HG02943 (cell line): Measurements from ENCODE around the gene TNFRSF18.

Source experiments
- ATAC-seq: cut with Tn5 transposase; IDR thresholded peaks from one replicate; pipeline ENCODE4 v1.9.1; 2021; ENCODE audit warnings: mild to moderate bottlenecking, low read depth, moderate library complexity; ENCODE audit not compliant: unreplicated experiment

TNFRSF18 gene

DNA sequence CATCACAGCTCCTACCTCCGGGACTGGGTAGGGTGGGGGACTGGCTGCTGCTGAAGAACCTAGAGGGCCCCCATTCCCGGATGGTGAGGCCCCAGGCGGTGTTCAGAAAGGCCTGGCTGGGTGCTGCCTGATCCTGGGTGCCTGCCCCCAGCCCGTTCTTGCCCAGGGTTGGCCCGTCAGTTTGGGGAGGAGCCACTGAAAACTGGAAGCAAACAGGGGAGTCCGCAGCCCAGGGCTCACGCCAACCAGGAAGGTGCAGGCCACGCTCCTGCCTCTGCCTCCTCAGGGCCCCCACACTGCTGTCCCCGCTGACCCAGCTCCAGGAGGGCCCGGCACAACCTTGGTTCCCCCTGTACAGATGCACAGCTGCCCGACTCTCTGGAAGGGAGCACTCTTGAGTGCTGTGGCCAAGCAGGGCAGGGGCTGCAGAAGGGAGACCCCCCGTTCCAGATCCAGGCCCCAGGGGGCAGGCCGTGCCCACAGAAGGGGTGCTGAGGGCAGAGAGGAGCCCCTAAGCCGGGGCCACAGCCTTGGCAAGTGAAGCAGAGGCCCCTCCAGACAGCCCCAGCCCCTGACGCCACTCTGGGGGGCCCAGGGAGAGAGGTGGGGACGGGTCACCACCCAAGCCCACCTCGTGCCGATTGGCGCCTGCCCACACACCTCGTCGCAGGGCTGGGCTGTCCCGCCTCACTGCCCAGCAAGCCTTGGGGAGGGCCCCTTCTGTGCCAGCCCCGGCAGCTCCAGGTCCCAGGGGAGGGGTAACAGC lies 34.6 kb upstream of the TNFRSF18 start:
- ATAC-seq = no peak

DNA sequence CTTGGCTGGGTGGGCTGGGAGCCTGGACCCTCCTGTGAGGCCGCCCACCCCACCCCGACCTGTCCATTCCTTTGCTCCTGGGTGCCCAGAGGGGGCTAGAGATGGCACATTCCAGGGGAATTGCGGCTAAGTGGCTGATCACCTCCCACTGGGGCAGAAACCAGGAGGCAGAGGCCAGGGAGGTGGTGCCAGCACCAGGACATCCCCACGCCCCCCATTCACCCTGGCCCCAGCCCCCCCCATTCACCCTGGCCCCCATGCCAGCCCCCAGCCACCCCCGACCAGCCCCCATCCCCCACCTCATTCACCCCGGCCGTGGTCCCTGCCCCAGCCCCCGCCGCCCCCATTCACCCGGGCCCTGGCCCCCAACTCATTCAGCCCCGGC lies 33.9 kb upstream of the TNFRSF18 start:
- ATAC-seq = no peak

DNA sequence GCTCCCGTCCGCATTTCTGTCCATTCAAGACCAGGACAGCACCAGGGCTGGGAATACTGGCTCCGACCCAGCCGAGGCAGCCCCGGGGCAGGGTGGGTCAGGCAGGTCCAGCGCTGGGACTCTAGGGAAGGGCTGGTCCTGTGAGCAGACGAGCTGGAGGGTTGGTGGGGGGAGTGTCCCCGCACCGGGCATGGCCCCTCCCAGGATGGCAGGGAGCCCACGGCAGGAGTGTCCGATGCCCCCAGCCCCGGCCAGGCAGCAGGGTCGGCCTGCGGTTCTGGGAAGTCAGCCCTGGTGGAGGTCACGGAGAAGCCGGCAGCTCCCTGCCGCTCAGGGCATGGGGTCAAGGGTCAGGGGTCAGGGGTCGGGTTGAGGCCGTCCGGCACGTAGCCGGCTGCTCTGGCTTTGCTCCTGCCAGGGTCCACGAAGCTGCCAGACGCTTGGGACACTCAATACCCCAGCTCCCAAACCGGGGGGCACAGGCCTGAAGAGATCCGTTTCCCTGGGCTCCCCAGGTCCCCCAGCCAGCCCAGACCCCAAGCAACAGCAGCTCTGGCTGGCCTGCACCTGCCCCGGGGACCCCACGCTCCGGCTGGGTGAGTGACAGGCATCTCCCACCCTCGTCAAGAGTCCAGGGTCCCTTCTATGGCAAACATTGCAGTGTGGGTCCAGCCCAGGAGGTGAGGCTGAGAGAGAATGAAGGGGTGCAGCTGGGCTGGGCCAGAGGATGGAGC lies 33.4 kb upstream of the TNFRSF18 start:
- ATAC-seq = no peak

DNA sequence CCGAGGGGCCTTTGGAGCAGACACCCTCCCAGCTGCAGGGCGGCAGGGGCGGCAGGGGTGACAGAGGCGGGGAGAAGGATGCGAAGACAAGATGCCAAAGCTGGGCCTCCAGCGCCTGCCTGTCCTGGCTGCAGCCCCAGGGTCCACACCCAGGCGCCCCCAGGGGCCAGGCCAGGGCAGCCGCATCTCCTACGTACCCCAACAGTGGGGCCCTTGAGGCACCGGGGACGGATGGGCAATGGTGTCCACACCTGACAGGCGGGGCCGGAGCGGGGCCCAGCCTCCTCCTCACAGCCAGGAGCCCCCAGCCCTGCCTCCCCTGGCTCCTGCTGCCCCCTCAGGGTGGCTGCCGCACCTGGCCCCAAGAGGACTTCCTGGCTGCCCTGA lies 32.8 kb upstream of the TNFRSF18 start:
- ATAC-seq = no peak

DNA sequence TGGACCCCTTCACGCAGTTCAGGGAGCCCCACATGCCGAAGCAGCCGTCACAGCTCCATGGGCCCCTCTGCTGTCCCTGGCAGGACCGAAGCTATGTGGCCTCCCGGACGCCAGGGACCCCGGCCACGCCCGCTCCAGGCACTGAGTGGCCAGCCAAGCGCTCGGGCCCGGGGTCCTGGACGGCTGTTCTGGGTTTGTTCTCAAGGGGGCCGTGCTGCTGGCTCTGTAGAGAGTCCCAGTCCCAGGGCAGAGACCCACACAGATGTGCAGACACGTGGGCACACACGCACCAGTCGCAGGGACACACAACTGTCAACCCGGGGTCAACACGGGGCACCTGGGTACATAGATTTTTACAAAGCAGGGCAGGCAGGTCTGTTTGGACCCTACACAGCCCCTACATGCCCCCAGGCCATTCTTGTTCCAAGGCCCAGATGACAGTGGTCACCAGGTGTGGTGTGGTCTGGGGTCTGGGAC lies 32.3 kb upstream of the TNFRSF18 start:
- ATAC-seq = no peak

DNA sequence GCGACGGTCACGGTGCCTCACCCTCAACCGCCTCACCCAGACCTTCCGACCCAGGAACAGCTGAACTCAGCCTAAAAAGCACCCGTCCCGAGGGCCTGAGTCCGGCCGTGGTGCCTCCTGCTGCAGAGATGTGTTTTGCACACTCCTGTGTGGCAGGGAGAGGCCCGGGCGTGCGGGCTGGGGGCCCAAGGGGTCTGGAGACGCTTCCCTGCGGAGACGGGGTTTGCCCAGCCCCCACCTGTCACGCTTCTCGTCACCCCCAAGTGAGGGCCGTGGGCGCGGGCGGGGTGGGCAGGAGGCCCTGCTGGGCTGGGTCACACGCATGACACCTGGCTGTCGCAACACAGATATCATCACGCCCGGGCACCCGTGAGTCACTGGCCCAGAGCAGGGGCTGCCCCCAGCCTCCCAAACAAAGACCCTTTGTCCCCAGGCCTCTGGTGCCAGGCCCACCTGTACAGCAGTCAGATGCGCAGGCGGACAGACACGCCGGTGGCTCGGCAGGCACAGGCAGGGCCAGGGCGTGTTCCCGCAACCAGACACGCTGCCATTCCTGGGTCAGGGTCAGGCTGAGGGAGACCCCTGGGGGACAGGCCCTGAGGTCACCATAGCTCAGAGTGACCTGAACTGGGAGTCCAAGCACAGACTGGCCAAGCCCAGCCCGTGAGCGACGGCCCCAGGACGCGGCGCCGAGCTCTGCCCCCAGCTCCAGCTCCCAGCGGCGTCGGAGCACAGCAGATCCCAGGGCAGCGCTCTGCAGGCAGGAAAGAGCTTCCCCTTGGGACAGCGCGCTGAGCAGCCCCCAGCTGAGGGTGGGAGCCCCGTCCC lies 31.7 kb upstream of the TNFRSF18 start:
- ATAC-seq = no peak

DNA sequence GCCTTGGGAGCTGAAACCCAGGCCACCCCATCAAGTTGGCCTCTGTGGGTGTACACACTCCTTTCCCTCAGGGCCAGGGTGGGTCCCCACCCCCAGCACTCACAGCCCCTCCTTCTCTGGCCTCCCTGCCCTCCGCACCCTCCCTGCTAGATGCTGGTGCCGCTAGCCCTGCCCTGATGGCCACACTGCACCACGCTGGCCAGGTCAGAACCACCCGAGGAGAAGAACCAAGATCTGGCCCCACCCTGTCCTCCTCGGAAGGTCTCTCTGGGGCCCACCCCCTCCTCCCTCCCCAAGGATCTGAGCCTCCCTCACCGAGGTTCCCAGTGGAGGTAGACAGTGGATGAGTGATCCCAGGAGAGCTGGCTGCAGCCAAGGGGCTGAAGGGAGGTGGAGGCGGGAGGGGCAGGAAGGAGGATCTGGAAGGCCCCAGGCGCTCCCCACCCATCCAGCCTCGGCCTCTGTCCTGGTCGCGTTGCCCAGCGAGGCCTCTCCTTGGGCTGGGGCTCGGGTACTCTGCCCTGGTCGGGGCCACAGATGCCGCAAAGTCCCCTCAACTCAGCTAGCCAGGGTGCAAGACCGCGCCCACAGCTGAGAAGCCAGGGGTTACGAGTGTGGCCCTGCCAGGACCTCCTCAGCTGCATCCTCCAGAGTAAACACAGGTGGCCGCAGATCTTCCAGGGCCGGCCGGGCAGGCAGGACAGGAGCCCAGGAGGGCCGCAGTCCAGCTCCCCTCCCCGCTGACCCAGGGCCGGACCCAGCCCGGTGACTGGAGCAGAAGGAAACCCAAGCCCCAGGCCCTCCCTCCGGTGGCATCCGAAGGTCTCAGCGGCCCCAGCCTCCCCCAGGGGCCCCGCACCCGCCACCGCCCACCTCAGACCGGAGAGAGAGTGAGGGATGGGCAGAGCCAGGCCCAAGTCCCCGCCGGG lies 30.8 kb upstream of the TNFRSF18 start:
- no peak for ATAC-seq

DNA sequence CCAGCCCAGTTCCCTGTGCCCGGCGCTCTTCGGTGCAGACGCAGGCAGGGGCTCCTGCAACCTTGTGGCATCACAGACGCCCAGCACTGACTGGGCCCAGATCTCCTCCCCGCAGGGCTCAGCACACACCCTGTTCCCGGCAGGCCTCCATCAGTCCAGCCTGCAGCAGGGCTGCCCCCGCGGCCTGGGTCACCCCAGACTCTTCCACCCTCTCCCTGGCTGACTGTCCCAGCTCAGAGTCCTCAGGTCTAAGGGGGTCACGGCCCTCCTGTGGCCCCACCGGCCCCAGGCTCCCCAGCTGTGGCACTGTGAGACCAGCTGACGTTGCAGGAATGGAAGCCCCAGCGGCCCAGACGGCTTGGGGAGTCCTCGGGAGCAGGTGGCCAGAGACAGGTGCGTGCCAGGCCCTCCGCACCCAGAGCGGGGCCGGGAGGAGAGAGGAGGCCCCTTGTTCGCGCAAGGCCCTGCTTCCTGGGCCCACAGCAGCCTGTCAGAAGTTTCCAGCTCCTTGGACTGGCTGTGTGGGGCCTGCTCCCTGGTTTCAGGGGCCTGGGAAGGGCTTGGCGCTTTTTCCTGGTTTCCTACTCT lies 29.9 kb upstream of the TNFRSF18 start:
- ATAC-seq = no peak

DNA sequence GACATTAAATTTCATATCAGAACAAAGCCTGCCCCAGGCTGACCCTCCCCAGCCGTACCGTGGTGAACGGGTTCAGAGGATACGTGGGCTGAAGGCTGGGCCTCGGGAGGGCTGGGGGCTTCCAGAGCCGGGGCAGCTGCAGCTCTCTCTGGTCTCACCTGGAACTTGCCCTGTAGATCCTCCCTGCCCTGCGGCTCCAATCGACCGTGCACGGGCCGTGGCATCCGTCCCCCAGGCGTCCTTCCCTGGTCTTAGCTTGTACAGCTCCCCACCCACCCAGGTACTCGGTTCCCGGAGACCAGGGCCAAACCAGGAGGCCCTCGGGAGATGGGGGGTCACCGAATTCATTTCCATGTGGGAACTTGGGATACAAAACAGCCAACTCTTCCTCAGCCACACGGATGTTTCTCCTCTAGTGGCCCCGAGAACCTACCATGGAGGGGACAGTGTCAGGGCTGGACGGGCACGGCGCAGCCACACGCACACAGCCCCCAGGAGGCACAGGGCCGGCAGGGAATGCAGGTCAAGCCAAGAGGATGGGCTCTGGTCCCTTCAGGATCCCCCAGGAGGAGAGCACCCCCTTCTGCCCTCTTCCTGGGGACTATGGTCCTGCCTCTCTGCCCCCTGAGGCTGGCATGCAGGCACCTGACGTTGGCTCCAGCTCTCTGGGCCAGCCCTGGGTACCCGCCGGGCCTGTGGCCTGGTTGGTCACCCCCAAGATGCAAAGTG lies 28.8 kb upstream of the TNFRSF18 start:
- no peak for ATAC-seq

DNA sequence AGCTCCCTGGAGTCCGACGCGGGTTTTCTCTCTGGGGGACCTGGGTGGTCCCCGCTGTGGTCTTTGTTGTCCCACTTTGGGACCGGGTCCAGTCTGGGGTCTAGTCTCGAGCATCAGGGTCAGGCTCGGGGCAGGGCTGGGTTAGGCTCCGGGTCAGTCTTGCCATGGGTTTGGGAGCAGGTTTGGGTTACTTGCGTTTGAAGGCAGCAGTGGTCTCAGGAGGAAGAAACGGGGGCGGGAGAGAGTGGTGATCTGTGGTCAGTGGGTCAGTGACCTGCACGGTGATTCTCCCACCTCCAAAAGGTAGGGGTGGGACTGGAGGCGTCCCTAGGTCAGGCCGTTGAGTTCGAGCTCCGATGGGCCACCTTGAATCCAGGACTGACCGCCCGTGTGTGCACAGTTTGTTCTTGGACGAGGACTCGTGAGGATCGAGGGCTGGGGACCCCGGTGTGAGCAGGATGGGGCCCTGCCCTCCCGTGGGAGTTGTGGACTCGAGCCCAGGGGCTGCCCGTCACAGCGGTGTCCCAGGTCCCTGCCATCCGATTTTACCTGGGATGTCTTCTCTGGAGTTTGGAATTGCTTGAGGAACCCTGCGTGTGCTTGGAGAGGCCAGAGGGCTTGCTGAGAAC lies 27.9 kb upstream of the TNFRSF18 start:
- no peak for ATAC-seq

DNA sequence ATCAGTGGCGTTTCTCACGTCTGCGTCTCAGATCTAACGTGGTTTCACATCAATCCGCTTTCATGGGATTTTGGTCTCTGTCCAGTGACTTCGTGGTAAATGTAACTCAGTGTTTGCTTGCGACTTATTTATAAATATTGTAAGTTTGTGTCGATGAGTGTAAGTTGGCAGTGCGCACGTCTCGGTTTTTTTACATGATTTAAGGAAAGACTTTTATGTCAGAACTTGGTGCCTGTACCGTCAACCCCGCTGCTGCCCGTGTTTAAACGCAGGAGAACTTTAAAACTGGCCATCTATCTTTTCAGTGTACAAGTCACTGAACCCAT lies 27.1 kb upstream of the TNFRSF18 start:
- no peak for ATAC-seq

DNA sequence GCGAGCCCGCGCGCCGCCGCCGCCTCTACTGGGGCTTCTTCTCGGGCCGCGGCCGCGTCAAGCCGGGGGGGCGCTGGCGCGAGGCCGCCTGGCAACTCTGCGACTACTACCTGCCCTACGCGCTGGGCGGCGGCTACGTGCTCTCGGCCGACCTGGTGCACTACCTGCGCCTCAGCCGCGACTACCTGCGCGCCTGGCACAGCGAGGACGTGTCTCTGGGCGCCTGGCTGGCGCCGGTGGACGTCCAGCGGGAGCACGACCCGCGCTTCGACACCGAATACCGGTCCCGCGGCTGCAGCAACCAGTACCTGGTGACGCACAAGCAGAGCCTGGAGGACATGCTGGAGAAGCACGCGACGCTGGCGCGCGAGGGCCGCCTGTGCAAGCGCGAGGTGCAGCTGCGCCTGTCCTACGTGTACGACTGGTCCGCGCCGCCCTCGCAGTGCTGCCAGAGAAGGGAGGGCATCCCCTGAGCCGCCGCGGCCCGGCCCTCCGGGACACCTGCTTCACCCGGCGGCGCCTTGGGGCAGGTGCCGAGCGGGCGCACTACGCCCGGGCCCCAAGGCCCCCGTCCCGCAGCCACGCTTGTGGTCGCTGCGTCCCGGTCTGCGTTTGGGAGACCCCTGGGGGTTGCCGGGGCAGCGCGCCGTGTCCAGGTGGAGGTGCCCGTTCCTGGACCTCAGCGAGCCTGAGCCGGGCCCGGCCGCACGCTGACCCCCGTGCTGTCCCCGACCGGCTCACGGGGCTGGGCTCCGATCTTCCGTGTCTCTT lies 26.6 kb upstream of the TNFRSF18 start:
- no peak for ATAC-seq

DNA sequence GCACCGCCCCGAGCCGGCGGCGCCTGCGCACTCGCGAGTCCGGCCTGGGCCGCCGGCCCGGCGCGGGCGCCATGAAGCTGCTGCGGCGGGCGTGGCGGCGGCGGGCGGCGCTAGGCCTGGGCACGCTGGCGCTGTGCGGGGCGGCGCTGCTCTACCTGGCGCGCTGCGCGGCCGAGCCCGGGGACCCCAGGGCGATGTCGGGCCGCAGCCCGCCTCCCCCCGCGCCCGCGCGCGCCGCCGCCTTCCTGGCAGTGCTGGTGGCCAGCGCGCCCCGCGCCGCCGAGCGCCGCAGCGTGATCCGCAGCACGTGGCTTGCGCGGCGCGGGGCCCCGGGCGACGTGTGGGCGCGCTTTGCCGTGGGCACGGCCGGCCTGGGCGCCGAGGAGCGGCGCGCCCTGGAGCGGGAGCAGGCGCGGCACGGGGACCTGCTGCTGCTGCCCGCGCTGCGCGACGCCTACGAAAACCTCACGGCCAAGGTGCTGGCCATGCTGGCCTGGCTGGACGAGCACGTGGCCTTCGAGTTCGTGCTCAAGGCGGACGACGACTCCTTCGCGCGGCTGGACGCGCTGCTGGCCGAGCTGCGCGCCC lies 25.9 kb upstream of the TNFRSF18 start, which contains the start of gene B3GALT6:
Gene B3GALT6 (plus strand): TSS at position 30 of the 588 bp plus-strand sequence. CDS start 42 bp downstream, at position 72.
- no peak for ATAC-seq

DNA sequence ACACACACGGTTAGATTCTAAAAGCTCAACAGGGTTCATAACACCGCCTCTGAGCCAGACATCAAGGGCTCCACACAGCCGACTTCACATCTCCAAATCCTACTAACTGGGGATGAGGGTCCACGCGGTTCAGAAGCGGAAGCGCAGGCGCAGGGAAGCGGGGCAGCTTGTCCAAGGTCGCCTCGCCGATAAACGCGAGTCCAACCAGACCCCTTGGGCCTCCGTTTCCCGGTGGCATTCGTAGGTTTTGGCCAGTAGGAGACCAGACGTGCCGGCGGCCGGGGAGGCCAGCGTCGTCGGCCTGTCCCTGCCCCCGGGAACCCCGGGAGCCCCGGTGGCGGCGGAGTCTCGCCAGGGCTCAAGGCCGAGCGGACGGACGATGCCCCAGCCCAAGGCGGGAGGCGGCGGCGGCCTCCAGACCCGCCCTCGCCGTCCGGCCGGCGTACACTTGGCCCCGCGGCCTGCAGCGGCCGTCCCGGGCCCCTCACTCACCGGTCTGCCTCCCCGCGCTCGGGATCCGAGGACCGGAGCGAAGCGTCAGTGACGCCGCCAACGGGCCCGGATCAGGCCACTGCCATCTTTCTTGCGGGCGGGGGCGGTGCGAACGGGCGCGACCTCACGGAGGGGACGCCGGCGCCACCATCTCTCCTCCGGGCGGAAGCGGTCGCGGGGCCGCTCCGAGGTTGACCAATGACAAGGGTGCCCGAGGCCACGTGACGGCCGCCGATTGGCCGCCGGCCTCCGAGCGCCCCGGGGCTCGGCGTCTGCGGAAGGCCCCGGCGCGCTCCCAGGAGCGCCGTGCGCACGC lies 25.2 kb upstream of the TNFRSF18 start, which contains the start of gene SDF4:
Gene SDF4 (minus strand): TSS at position 602 of the 808 bp plus-strand sequence. CDS start 3,229 bp downstream, outside the sequence.
- ATAC-seq = peak; percentile 80

DNA sequence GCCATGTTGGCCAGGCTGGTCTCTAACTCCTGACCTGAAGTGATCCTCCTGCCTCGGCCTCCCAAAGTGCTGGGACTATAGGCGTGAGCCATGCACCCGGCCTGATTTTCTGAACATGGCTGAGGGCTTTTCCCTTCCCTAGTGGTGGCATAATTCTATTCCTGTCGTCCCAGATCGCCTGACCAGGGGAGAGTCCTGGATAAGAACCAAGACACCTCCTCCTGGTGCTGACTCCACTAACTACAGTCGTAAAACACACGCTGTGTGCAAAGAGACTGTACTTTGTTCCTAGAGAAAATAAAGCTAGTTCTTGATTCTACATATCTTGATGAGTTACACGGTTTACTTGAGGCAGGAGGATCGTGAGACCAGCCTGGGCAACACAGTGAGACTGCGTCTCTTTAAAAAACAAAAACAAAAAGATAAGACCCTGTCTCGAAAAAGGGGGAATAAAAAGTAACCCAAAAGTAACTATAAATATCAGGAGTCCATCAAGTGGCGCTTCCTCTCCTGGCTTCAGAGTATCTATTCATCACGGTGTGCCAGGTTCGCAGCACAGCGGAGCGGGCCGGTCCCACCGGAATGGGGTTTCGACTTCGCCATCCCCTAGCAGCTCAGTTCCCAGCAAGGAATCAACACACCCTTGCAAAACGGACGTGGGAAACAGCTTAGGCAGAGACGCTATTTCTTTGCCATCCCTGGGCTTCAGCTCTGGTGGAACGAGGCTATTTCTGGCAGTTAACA lies 24.4 kb upstream of the TNFRSF18 start:
- ATAC-seq = no peak

DNA sequence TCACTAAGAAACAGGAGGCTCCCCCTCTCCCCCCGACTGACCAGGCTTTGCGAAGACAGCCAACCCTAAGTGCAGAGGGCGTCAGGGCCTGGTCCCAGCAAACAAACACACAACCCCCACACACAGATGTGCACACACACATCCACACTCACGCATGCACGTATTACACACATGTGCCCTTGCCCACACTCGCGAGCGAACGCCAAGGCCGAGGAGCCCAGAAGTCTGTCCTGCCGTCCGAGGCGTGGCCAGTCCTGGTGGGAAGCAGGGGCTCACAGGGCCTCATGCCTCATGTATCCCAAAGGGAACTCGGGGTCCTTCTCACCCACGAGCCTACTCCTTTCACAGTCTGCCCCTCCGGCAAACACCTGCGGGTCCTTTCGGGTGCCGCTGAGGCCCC lies 23.4 kb upstream of the TNFRSF18 start:
- ATAC-seq = no peak
